Vagina (tissue), 2 donors: Measurements from ENCODE around the gene GABRB2. TPM values are rescaled to one million over a fixed set of nuclear protein-coding genes. Genes with fewer than 3 reads are reported as not detected.

Experiments
- DNase-seq, 2 donors: peaks; one replicate each; pipeline ENCODE4 v3.0.0-alpha.2; 2017; ENCODE audit errors: extremely low spot score in 2 of 2
- H3K27ac ChIP-seq: fragments of 200-600 bp; sonication (generic); one replicate; pipeline ENCODE4 v1.5.1; 2019
- H3K27me3 ChIP-seq: fragments of 200-600 bp; sonication (generic); one replicate; pipeline ENCODE4 v1.5.1; 2019
- H3K36me3 ChIP-seq, 2 donors: fragments of 200-600 bp; sonication (generic); one replicate each; pipeline ENCODE4 v1.5.1; 2017 to 2019
- H3K4me1 ChIP-seq: fragments of 200-600 bp; sonication (generic); one replicate; pipeline ENCODE4 v1.5.1; 2019
- H3K4me3 ChIP-seq, 2 donors: fragments of 200-600 bp; sonication (generic); 1 replicate in 1 of 2; 2 replicates in 1 of 2; pipeline ENCODE4 v1.5.1; 2016 to 2019
- H3K9me3 ChIP-seq: fragments of 200-600 bp; sonication (generic); one replicate; pipeline ENCODE4 v1.5.1; 2019
- POLR2A ChIP-seq, 2 donors: fragments of 450-650 bp; IDR thresholded peaks; one replicate each; pipeline ENCODE4 v1.6.1; 2017; ENCODE audit warnings: antibody characterized with exemption in 2 of 2, mild to moderate bottlenecking in 2 of 2, moderate library complexity in 2 of 2
- POLR2AphosphoS5 ChIP-seq, 2 donors: sonication (generic); formaldehyde crosslinking; IDR thresholded peaks; one replicate each; pipeline ENCODE4 v1.9.0; 2017; ENCODE audit warnings: antibody characterized with exemption in 2 of 2, mild to moderate bottlenecking in 2 of 2, low read depth in 1 of 2; ENCODE audit not compliant: insufficient read depth in 1 of 2
- intact Hi-C: fragments of 100-400 bp; cut with DNase I; formaldehyde crosslinking; loops from one replicate; pipeline ENCODE4 v1.15.1; 2023
- total RNA-seq: library from RNA; depleted of rRNA; stranded (reverse); fragments of >200 nt; gene quantifications from one replicate; pipeline ENCODE4 v1.2.3, GENCODE V29; 2016
- TF ChIP-seq, protein P1 (sequence below), 3 experiments: fragments of 450-650 bp in 2 of 3; fragments of 200-600 bp in 1 of 3; sonication (generic) in 1 of 3; IDR thresholded peaks; one replicate each; pipeline ENCODE4 v1.5.1; 2017 to 2019; ENCODE audit warnings: antibody characterized with exemption in 3 of 3, mild to moderate bottlenecking in 2 of 3, moderate library complexity in 2 of 3

Gene GABRB2
- total RNA-seq, result under 0.01 TPM

DNA sequence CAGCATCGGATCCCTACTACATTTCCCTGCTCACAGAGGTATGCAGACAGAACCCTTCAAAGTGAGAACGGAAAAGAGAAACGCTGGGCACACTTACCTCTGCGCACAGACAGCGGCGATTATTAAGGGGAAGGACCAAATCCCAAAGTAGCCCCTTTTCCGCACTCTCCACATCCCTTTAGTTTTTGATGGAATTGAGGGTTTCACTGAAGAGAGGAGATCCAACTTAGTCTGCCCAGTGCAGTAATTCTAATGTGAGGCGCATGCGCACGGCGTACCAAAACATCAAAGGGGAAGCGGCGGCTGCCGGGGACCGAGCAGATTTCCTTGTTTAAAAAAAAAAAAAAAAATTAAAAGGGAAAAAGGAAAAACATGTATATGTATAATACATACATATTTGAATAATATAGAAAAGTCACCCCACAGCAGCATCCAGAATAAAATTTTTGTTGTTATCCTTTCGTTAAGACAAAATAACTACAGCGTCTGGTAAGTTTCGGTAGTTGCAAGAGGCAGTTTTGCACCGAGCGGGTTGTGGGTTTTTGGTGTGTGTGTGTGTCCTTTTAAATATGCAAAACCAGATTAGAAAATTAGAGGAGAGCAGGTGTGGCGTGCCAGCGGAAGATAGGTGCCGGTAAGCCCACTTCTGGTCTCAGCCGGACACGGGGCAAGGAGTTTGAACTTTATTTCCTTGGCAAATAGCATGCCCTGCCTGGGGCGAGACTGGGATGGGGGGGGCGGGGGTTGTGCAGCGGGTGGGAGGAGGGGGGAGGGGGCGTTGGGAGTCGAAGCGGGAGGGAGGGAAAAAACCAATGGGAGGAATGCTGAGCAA is at the start of gene GABRB2:
Gene GABRB2, minus strand, starts transcription at position 256 of the 832 bp plus-strand sequence. Its CDS starts 82 bp downstream, at position 174.
- H3K4me1 ChIP-seq, result peaks cover 15% of the 10 kb centered on the region
- no peaks in the 10 kb centered on the region for H3K9me3 ChIP-seq
- no peaks in the 10 kb centered on the region for H3K27me3 ChIP-seq
- no peak for DNase-seq
- H3K36me3 ChIP-seq, result no peaks in the 10 kb centered on the region
- H3K4me3 ChIP-seq, result peak within 1 kb of the TSS; percentile 28 to 40
- H3K27ac ChIP-seq, result no peak within 1 kb of the TSS
- intact Hi-C loops, result no loop called here
- TF ChIP-seq, protein P1, sequence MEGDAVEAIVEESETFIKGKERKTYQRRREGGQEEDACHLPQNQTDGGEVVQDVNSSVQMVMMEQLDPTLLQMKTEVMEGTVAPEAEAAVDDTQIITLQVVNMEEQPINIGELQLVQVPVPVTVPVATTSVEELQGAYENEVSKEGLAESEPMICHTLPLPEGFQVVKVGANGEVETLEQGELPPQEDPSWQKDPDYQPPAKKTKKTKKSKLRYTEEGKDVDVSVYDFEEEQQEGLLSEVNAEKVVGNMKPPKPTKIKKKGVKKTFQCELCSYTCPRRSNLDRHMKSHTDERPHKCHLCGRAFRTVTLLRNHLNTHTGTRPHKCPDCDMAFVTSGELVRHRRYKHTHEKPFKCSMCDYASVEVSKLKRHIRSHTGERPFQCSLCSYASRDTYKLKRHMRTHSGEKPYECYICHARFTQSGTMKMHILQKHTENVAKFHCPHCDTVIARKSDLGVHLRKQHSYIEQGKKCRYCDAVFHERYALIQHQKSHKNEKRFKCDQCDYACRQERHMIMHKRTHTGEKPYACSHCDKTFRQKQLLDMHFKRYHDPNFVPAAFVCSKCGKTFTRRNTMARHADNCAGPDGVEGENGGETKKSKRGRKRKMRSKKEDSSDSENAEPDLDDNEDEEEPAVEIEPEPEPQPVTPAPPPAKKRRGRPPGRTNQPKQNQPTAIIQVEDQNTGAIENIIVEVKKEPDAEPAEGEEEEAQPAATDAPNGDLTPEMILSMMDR (IDR thresholded peaks at IDR 0.05), result no peak
- TF ChIP-seq POLR2AphosphoS5 (IDR thresholded peaks at IDR 0.05; ENCODE audit: insufficient read depth in 1 of 2, low read depth in 1 of 2) (no peak), POLR2A (IDR thresholded peaks at IDR 0.05) (no peak)

DNA sequence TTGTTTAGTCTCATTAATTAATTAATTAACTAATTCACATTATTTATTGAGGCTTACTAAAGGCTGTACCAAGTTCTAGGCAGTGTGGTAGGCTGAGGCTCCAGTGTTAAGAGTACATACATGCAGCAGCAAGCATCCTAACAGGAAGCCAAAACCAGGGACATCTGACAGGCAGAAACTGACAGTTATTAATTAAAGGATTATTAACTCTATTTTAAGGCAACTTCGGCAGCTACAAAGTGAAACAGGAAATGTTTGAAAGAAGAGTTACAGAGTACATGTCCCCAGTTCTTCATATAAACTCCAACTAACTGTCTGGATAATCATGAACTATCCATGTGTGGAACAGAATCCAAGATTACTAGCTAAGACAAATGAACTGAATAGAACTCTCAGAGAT is 39.3 kb upstream of the GABRB2 start:
- intact Hi-C loops, result no loop called here
- Histone ChIP-seq H3K4me1 (no peaks in the 10 kb centered on the region), H3K36me3 (no peaks in the 10 kb centered on the region), H3K9me3 (no peaks in the 10 kb centered on the region), H3K27ac (no peak overlapping the region), H3K4me3 (no peak overlapping the region), H3K27me3 (no peaks in the 10 kb centered on the region)
- no peak for DNase-seq
- TF ChIP-seq, protein P1 (IDR thresholded peaks at IDR 0.05), result no peak
- TF ChIP-seq POLR2AphosphoS5 (IDR thresholded peaks at IDR 0.05; ENCODE audit: insufficient read depth in 1 of 2, low read depth in 1 of 2), result no peak
- no peak for TF ChIP-seq POLR2A (IDR thresholded peaks at IDR 0.05)

DNA sequence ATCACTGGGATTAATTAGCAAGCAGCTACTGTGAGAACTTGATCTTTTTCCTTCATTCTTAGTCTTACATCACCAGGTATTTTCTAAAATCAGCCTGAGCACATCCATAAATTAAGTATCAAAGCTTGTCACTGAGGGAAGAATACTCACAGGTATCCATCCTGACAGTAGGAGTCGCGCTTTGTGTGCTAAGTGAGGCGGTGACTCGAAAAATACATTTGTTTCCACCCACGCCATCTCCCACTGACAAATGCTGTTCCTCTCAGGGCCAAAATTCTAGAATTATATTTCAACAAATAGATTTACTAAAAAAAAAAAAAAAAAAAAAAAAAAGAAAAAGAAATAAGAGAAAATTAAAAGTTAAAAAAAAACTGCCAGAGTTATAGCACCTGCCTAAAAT is 34.1 kb upstream of the GABRB2 start:
- H3K27me3 ChIP-seq, result no peaks in the 10 kb centered on the region
- H3K36me3 ChIP-seq, result no peaks in the 10 kb centered on the region
- no peaks in the 10 kb centered on the region for H3K9me3 ChIP-seq
- no peak overlapping the region for H3K4me3 ChIP-seq
- no peaks in the 10 kb centered on the region for H3K4me1 ChIP-seq
- H3K27ac ChIP-seq, result no peak overlapping the region
- no peak for DNase-seq
- intact Hi-C loops, result no loop called here
- no peak for TF ChIP-seq POLR2AphosphoS5 (IDR thresholded peaks at IDR 0.05; ENCODE audit: insufficient read depth in 1 of 2, low read depth in 1 of 2)
- TF ChIP-seq, protein P1 (IDR thresholded peaks at IDR 0.05), result no peak
- no peak for TF ChIP-seq POLR2A (IDR thresholded peaks at IDR 0.05)

DNA sequence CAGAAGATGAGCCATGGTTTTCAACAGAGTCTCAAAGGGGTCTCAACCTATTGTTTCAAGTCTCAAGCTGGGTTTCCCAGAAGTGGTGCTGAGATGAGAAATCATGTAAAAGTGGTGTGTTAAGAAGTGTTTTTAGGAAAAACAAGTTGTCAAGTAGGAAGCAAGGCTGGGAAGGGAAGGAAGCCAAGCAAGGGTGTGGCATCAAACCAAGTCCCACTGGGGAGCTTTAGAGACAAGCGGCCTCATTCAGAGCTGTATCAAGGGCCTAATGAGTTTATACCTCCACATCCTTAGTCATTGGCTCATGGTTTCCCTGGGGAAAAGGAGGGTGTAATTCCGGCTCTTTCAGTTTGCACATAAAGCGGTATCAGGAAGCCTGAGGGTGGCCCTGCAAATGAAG is 26.4 kb upstream of the GABRB2 start:
- Histone ChIP-seq H3K9me3 (no peaks in the 10 kb centered on the region), H3K27ac (no peak overlapping the region), H3K36me3 (no peaks in the 10 kb centered on the region), H3K4me1 (no peaks in the 10 kb centered on the region), H3K4me3 (no peak overlapping the region), H3K27me3 (no peaks in the 10 kb centered on the region)
- no peak for TF ChIP-seq POLR2A (IDR thresholded peaks at IDR 0.05)
- TF ChIP-seq, protein P1 (IDR thresholded peaks at IDR 0.05), result no peak
- no peak for TF ChIP-seq POLR2AphosphoS5 (IDR thresholded peaks at IDR 0.05; ENCODE audit: insufficient read depth in 1 of 2, low read depth in 1 of 2)
- intact Hi-C loops, result no loop called here
- DNase-seq, result no peak

DNA sequence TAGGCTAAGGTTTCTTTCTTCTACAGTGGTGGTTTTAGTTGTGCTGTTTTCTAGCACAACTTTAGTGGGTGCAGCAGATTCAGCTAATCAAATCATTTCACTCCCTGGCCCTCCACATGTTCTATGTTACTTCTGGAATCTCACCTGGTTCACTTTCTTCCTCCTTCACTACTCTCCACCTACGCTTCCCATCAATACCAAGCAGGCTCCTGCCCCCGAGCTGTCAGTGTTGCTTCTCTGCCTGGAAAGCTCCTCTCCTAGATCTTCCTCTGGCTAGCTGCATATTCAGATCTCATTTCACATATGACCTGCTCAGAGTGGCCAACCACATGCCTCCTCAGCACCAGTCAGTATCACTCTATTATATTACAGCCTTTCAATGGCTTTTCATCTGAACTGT is 19.6 kb upstream of the GABRB2 start:
- no peak overlapping the region for H3K27ac ChIP-seq
- TF ChIP-seq POLR2A (IDR thresholded peaks at IDR 0.05) (no peak), POLR2AphosphoS5 (IDR thresholded peaks at IDR 0.05; ENCODE audit: insufficient read depth in 1 of 2, low read depth in 1 of 2) (no peak)
- TF ChIP-seq, protein P1 (IDR thresholded peaks at IDR 0.05), result no peak
- no peaks in the 10 kb centered on the region for H3K9me3 ChIP-seq
- H3K36me3 ChIP-seq, result no peaks in the 10 kb centered on the region
- no peak for DNase-seq
- no peak overlapping the region for H3K4me3 ChIP-seq
- no peaks in the 10 kb centered on the region for H3K27me3 ChIP-seq
- H3K4me1 ChIP-seq, result no peaks in the 10 kb centered on the region
- intact Hi-C loops, result no loop called here
